GM10248 (cell line): Measurements from ENCODE around the gene ARFGEF2.

Source experiments
- CTCF ChIA-PET: fragments of 300-600 bp; sonication (Branson Sonifier 250); formaldehyde crosslinking; extraction: SDS; loops from one replicate; lab custom pipeline; 2021; ENCODE audit warnings: antibody characterized with exemption; lab: Yijun Ruan, JAX
- POLR2A ChIA-PET: fragments of 350-650 bp; sonication (Branson Sonifier 250); formaldehyde crosslinking; extraction: SDS; loops from one replicate; lab custom pipeline; 2020; ENCODE audit warnings: antibody characterized with exemption; lab: Yijun Ruan, JAX
- DNase-seq: peaks from one replicate; pipeline ENCODE4 v3.0.0; 2012; ENCODE audit errors: extremely low spot score
- CTCF ChIP-seq: IDR thresholded peaks from 2 replicates; pipeline ENCODE4 v1.5.1; 2012; ENCODE audit warnings: mild to moderate bottlenecking, low read depth; ENCODE audit errors: extremely low read depth, missing control alignments, control extremely low read depth

ARFGEF2 gene

GRCh38 chr20:48945840-48946514 is 24.5 kb downstream of the ARFGEF2 start:
- POLR2A ChIA-PET, result no interaction called here
- DNase-seq, result no peak
- no peak for TF ChIP-seq CTCF
- CTCF ChIA-PET, result interaction anchor here (1.0 to 3.1 kb wide), 5 partner anchors 9 to 289 kb away, joined by 3 to 20 read pairs (median 3); no protein-coding TSS in a partner anchor

GRCh38 chr20:48948612-48949011 is 27.1 kb downstream of the ARFGEF2 start:
- no peak for TF ChIP-seq CTCF
- no peak for DNase-seq
- POLR2A ChIA-PET, result no interaction called here
- CTCF ChIA-PET, result interaction anchor here (1.0 to 3.1 kb wide), 3 partner anchors 8 to 292 kb away, joined by 3 to 20 read pairs (median 7); no protein-coding TSS in a partner anchor

GRCh38 chr20:48949304-48950170 is 28.0 kb downstream of the ARFGEF2 start:
- no peak for TF ChIP-seq CTCF
- POLR2A ChIA-PET, result interaction anchor here (0.5 kb wide), 1 partner anchor 25 kb away, joined by 8 read pairs; no protein-coding TSS in a partner anchor
- no peak for DNase-seq
- CTCF ChIA-PET, result interaction anchor here (1.0 to 3.1 kb wide), 4 partner anchors 9 to 293 kb away, joined by 3 to 20 read pairs (median 4); no protein-coding TSS in a partner anchor

- no peak for TF ChIP-seq CTCF
- DNase-seq, result no peak
- POLR2A ChIA-PET, result no interaction called here
- CTCF ChIA-PET, result interaction anchor here (1.6 kb wide), 1 partner anchor 12 kb away, joined by 3 read pairs; no protein-coding TSS in a partner anchor
These were observed 29.5 kb downstream of the ARFGEF2 start for GRCh38 chr20:48951041-48951440.

- ChIA-PET POLR2A (no interaction called here), CTCF (interaction anchor here (1.2 kb wide), 1 partner anchor 69 kb away, joined by 3 read pairs; no protein-coding TSS in a partner anchor)
- no peak for DNase-seq
- no peak for TF ChIP-seq CTCF
These were observed 30.1 kb downstream of the ARFGEF2 start for GRCh38 chr20:48951646-48952045.

- DNase-seq, result no peak
- ChIA-PET POLR2A (interaction anchor here (0.7 kb wide), 1 partner anchor 1707 kb away, joined by 3 read pairs; no protein-coding TSS in a partner anchor), CTCF (interaction anchor here (1.2 kb wide), 1 partner anchor 68 kb away, joined by 3 read pairs; no protein-coding TSS in a partner anchor)
- TF ChIP-seq CTCF, result no peak
These were observed 31.1 kb downstream of the ARFGEF2 start for GRCh38 chr20:48952656-48953055.
